ENCODE results near the gene C13orf46. TPM values are rescaled to one million over a fixed set of nuclear protein-coding genes. Genes with fewer than 3 reads are reported as not detected.

C13orf46 gene
- total and polyA plus RNA-seq, 4 donors, result 1.1 to 11.3 (median 6.4) TPM

- Histone ChIP-seq H3K27me3 (ENCODE audit: control insufficient read depth in 3 of 3, insufficient read depth in 3 of 3, low read length in 2 of 3) (no peaks in the 10 kb centered on the region), H3K4me3 (no peak overlapping the region), H3K9me3 (ENCODE audit: control insufficient read depth in 4 of 4, insufficient read depth in 3 of 4, low read length in 3 of 4) (peaks cover 0 to 1% (median 0%) of the 10 kb centered on the region in 4 donors), H3K4me1 (ENCODE audit: control insufficient read depth in 5 of 5, insufficient read depth in 5 of 5, low read length in 5 of 5) (peaks cover 0 to 4% (median 0%) of the 10 kb centered on the region in 5 donors), H3K36me3 (ENCODE audit: control insufficient read depth in 4 of 4, insufficient read depth in 4 of 4, low read length in 4 of 4) (peaks cover 0 to 1% (median 0%) of the 10 kb centered on the region in 4 donors), H3K27ac (ENCODE audit: low read depth in 1 of 2, low read length in 1 of 2) (no peak overlapping the region), H3K9ac (ENCODE audit: insufficient read depth in 1 of 2, low read length in 2 of 2) (no peak overlapping the region)
- 70 to 72% methylated on average over 24 of the region's 24 CpGs for WGBS, 2 donors
- no peak for ATAC-seq (ENCODE audit: insufficient read depth, low FRiP score)
- DNase-seq, result no peak
- TF ChIP-seq CTCF (IDR thresholded peaks at IDR 0.05; ENCODE audit: control extremely low read depth, extremely low read depth), result no peak
Measured at GRCh38 chr13:113950451-113951245, 23.2 kb downstream of the C13orf46 start.

- no peak overlapping the region for H3K27ac ChIP-seq (ENCODE audit: low read depth in 1 of 2, low read length in 1 of 2)
- no peak overlapping the region for H3K9ac ChIP-seq (ENCODE audit: insufficient read depth in 1 of 2, low read length in 2 of 2)
- no peaks in the 10 kb centered on the region for H3K9me3 ChIP-seq (ENCODE audit: control insufficient read depth in 4 of 4, insufficient read depth in 3 of 4, low read length in 3 of 4)
- DNase-seq (no peak), ATAC-seq (ENCODE audit: insufficient read depth, low FRiP score) (no peak)
- WGBS, 2 donors, result 92 to 95% methylated on average over 5 of the region's 5 CpGs
- H3K36me3 ChIP-seq (ENCODE audit: control insufficient read depth in 4 of 4, insufficient read depth in 4 of 4, low read length in 4 of 4), result no peaks in the 10 kb centered on the region
- H3K4me3 ChIP-seq, result no peak overlapping the region
- no peak for TF ChIP-seq CTCF (IDR thresholded peaks at IDR 0.05; ENCODE audit: control extremely low read depth, extremely low read depth)
- peaks cover 0 to 4% (median 0%) of the 10 kb centered on the region in 5 donors for H3K4me1 ChIP-seq (ENCODE audit: control insufficient read depth in 5 of 5, insufficient read depth in 5 of 5, low read length in 5 of 5)
- H3K27me3 ChIP-seq (ENCODE audit: control insufficient read depth in 3 of 3, insufficient read depth in 3 of 3, low read length in 2 of 3), result no peaks in the 10 kb centered on the region
Measured at GRCh38 chr13:113949546-113949945, 24.3 kb downstream of the C13orf46 start.

GRCh38 chr13:113948034-113948742 lies 25.7 kb downstream of the C13orf46 start:
- H3K9me3 ChIP-seq (ENCODE audit: control insufficient read depth in 4 of 4, insufficient read depth in 3 of 4, low read length in 3 of 4), result no peaks in the 10 kb centered on the region
- H3K27me3 ChIP-seq (ENCODE audit: control insufficient read depth in 3 of 3, insufficient read depth in 3 of 3, low read length in 2 of 3), result no peaks in the 10 kb centered on the region
- H3K9ac ChIP-seq (ENCODE audit: insufficient read depth in 1 of 2, low read length in 2 of 2), result no peak overlapping the region
- TF ChIP-seq CTCF (IDR thresholded peaks at IDR 0.05; ENCODE audit: control extremely low read depth, extremely low read depth), result no peak
- H3K36me3 ChIP-seq (ENCODE audit: control insufficient read depth in 4 of 4, insufficient read depth in 4 of 4, low read length in 4 of 4), result no peaks in the 10 kb centered on the region
- ATAC-seq (ENCODE audit: insufficient read depth, low FRiP score) (no peak), DNase-seq (peak in 2 of 3 donors; percentile 27 to 50)
- H3K4me1 ChIP-seq (ENCODE audit: control insufficient read depth in 5 of 5, insufficient read depth in 5 of 5, low read length in 5 of 5), result peaks cover 0 to 4% (median 0%) of the 10 kb centered on the region in 5 donors
- WGBS, 2 donors, result 64 to 65% methylated on average over 14 of the region's 14 CpGs
- H3K27ac ChIP-seq (ENCODE audit: low read depth in 1 of 2, low read length in 1 of 2), result no peak overlapping the region
- H3K4me3 ChIP-seq, result no peak overlapping the region

Data from lung (tissue), 12 donors.